GM23338 (cell line): Measurements from ENCODE around the gene STX8. TPM values are rescaled to one million over a fixed set of nuclear protein-coding genes. Genes with fewer than 3 reads are reported as not detected.

Experiments used
- ATAC-seq: fragments of 200-7000 bp; cut with Tn5 transposase; 3 replicates; pipeline ENCODE4 v1.9.1; 2020
- DNase-seq: peaks from one replicate; pipeline ENCODE4 v3.0.0-alpha.2; 2015; ENCODE audit warnings: low spot score
- H2AFZ ChIP-seq: fragments of 200-600 bp; sonication (generic); 2 replicates; pipeline ENCODE4 v1.8.0; 2016; ENCODE audit warnings: antibody characterized with exemption, mild to moderate bottlenecking, moderate library complexity
- H3F3A ChIP-seq: fragments of 200-600 bp; sonication (generic); replicated peaks from 2 replicates; pipeline ENCODE4 v1.8.0; 2017; ENCODE audit warnings: antibody characterized with exemption, mixed run types, low read depth
- H3K27ac ChIP-seq: fragments of 200-600 bp; sonication (generic); 2 replicates; pipeline ENCODE4 v1.6.1; 2016; ENCODE audit warnings: low read depth
- H3K27me3 ChIP-seq: fragments of 200-600 bp; sonication (generic); 2 replicates; pipeline ENCODE4 v1.8.0; 2016; ENCODE audit warnings: mild to moderate bottlenecking, mixed run types, moderate library complexity; ENCODE audit not compliant: insufficient read depth
- H3K36me3 ChIP-seq: fragments of 200-600 bp; sonication (generic); 2 replicates; pipeline ENCODE4 v1.8.0; 2016; ENCODE audit warnings: mild to moderate bottlenecking; ENCODE audit not compliant: insufficient read depth
- H3K4me1 ChIP-seq: fragments of 200-600 bp; sonication (generic); 2 replicates; pipeline ENCODE4 v1.8.0; 2016; ENCODE audit warnings: mild to moderate bottlenecking, moderate library complexity; ENCODE audit not compliant: insufficient read depth
- H3K4me2 ChIP-seq: fragments of 200-600 bp; sonication (generic); 2 replicates; pipeline ENCODE4 v1.7.1; 2017; ENCODE audit warnings: mixed run types
- H3K4me3 ChIP-seq: fragments of 200-600 bp; sonication (generic); 2 replicates; pipeline ENCODE4 v1.6.1; 2016; ENCODE audit warnings: mixed run types
- H3K79me2 ChIP-seq: fragments of 200-600 bp; sonication (generic); replicated peaks from 2 replicates; pipeline ENCODE4 v1.8.0; 2017; ENCODE audit warnings: mild to moderate bottlenecking; ENCODE audit not compliant: insufficient read depth
- H3K9me2 ChIP-seq: fragments of 200-600 bp; sonication (generic); 2 replicates; pipeline ENCODE4 v1.8.0; 2017; ENCODE audit not compliant: insufficient read depth
- H4K20me1 ChIP-seq: fragments of 200-600 bp; sonication (generic); replicated peaks from 2 replicates; pipeline ENCODE4 v1.8.0; 2017; ENCODE audit warnings: mild to moderate bottlenecking; ENCODE audit not compliant: insufficient read depth
- H3K27ac Mint-ChIP-seq: 2 replicates; pipeline ENCODE4 v1.8.0; 2020; ENCODE audit warnings: inconsistent platforms, mild to moderate bottlenecking, moderate library complexity, mixed read lengths
- H3K27me3 Mint-ChIP-seq: 3 replicates; pipeline ENCODE4 v1.8.0; 2022; ENCODE audit warnings: low read depth, mild to moderate bottlenecking, moderate library complexity, mixed read lengths, inconsistent platforms; ENCODE audit not compliant: insufficient read depth, poor library complexity
- H3K36me3 Mint-ChIP-seq: 3 replicates; pipeline ENCODE4 v1.8.0; 2021; ENCODE audit warnings: low read depth, mild to moderate bottlenecking, inconsistent platforms, moderate library complexity, mixed read lengths
- H3K4me1 Mint-ChIP-seq: 3 replicates; pipeline ENCODE4 v1.8.0; 2020; ENCODE audit warnings: mild to moderate bottlenecking, inconsistent platforms, mixed read lengths
- H3K4me3 Mint-ChIP-seq: 3 replicates; pipeline ENCODE4 v1.8.0; 2021; ENCODE audit warnings: moderate library complexity, mild to moderate bottlenecking, inconsistent platforms, mixed read lengths
- H3K9me3 Mint-ChIP-seq: 3 replicates; pipeline ENCODE4 v1.8.0; 2020; ENCODE audit warnings: moderate library complexity, mild to moderate bottlenecking, inconsistent platforms, mixed read lengths
- CREB1 ChIP-seq: fragments of 250-450 bp; sonication (Bioruptor Pico); IDR thresholded peaks from 2 replicates; pipeline ENCODE4 v1.5.0; 2020; ENCODE audit warnings: low read depth, mild to moderate bottlenecking, moderate library complexity
- EZH2 ChIP-seq: fragments of 200-600 bp; sonication (generic); IDR thresholded peaks from one replicate; pipeline ENCODE4 v1.8.0; 2017; ENCODE audit warnings: antibody characterized with exemption, mild to moderate bottlenecking, low read depth; ENCODE audit not compliant: unreplicated experiment
- EZH2phosphoT487 ChIP-seq: fragments of 200-600 bp; sonication (generic); IDR thresholded peaks from one replicate; pipeline ENCODE4 v1.8.1; 2018; ENCODE audit warnings: antibody characterized with exemption; ENCODE audit not compliant: unreplicated experiment
- JUNB ChIP-seq: IDR thresholded peaks from one replicate; pipeline ENCODE4 v1.6.1; 2016; ENCODE audit warnings: antibody characterized with exemption; ENCODE audit not compliant: unreplicated experiment
- NANOG ChIP-seq: IDR thresholded peaks from 2 replicates; pipeline ENCODE4 v1.6.1; 2016; ENCODE audit warnings: antibody characterized with exemption, borderline replicate concordance
- POLR2AphosphoS5 ChIP-seq: IDR thresholded peaks from 2 replicates; pipeline ENCODE4 v1.6.1; 2016; ENCODE audit warnings: antibody characterized with exemption, low read depth
- REST ChIP-seq: IDR thresholded peaks from one replicate; pipeline ENCODE4 v1.6.1; 2018; ENCODE audit warnings: antibody characterized with exemption; ENCODE audit not compliant: unreplicated experiment
- STAT1 ChIP-seq: IDR thresholded peaks from one replicate; pipeline ENCODE4 v1.6.1; 2016; ENCODE audit warnings: antibody characterized with exemption; ENCODE audit not compliant: unreplicated experiment
- ZNF114 ChIP-seq: fragments of 250-450 bp; sonication (Bioruptor Pico); IDR thresholded peaks from 2 replicates; pipeline ENCODE4 v1.5.0; 2020; ENCODE audit warnings: mild to moderate bottlenecking, moderate library complexity
- ZNF331 ChIP-seq: fragments of 250-450 bp; sonication (Bioruptor Pico); IDR thresholded peaks from 2 replicates; pipeline ENCODE4 v1.5.0; 2020; ENCODE audit warnings: low read depth, mild to moderate bottlenecking, moderate library complexity
- ZNF462 ChIP-seq: fragments of 250-450 bp; sonication (Bioruptor Pico); IDR thresholded peaks from 2 replicates; pipeline ENCODE4 v1.5.0; 2020; ENCODE audit warnings: mild to moderate bottlenecking, moderate library complexity
- polyA plus RNA-seq: library from polyadenylated mRNA; unstranded; fragments of >200 nt; fragmentation: Nextera tagmentation; extraction: Ambion mirVana; gene quantifications from 2 replicates; pipeline ENCODE4 v1.2.1, GENCODE V29; 2016
- total RNA-seq: library from RNA; depleted of rRNA; stranded (reverse); fragments of >200 nt; shearing (Covaris generic); gene quantifications from 2 replicates; pipeline ENCODE4 v1.2.3, GENCODE V29; 2014
- TF ChIP-seq, protein P1 (sequence below), 2 experiments: fragments of 200-600 bp in 1 of 2; sonication (generic) in 1 of 2; conservative IDR thresholded peaks; 2 replicates each; pipeline versions ENCODE4 v1.5.1 to v1.6.1; 2016 to 2017; ENCODE audit warnings: antibody characterized with exemption in 2 of 2, low read depth in 2 of 2, mild to moderate bottlenecking in 2 of 2, moderate library complexity in 1 of 2
- TF ChIP-seq, protein P2 (sequence below): IDR thresholded peaks from 2 replicates; pipeline ENCODE4 v1.6.1; 2016; ENCODE audit warnings: antibody characterized with exemption

Gene STX8
- total and polyA plus RNA-seq, 2 experiments from 2014 or later: 59.4 to 82.3 TPM

DNA sequence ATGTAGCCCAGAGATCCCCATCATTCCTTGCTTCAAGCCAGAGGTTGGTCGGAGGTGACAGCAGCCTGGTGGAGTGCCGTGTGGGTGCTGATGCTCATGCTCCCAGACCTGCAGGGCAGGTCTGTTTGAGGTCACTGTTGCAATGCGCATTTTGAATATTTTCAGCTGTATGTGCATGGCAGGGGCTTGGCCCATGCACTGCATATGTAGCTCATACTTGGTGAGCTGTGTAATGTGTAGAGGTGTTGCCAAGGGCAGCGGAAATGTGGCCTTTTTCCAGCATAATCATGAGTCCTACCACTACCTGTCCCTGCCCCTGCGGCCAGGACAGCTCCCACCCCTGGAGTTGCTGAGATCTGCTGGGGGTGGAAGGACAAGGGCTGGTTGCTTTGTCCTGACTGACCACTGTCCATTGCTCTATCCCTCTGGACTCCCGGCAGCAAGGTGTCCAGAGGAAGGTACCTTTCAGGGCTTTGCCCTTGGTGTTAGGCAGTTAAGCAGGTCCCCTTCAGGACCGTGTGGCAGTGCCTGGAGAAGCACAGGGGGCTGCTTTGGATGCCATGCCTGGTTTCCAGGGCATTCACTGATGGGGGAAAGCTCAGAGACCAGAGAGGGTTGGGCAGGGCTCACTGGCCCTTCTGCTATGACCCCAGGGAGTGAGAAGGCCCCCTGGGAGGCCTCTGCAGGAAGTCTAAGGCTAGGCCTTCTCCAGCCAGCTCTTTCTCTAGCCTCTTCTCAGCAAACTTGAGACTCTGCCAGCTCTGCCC lies 339.2 kb downstream of the STX8 start:
- H3K27me3 Mint-ChIP-seq: peaks cover 16% of the 10 kb centered on the region
- no peak for DNase-seq
- TF ChIP-seq, protein P1, sequence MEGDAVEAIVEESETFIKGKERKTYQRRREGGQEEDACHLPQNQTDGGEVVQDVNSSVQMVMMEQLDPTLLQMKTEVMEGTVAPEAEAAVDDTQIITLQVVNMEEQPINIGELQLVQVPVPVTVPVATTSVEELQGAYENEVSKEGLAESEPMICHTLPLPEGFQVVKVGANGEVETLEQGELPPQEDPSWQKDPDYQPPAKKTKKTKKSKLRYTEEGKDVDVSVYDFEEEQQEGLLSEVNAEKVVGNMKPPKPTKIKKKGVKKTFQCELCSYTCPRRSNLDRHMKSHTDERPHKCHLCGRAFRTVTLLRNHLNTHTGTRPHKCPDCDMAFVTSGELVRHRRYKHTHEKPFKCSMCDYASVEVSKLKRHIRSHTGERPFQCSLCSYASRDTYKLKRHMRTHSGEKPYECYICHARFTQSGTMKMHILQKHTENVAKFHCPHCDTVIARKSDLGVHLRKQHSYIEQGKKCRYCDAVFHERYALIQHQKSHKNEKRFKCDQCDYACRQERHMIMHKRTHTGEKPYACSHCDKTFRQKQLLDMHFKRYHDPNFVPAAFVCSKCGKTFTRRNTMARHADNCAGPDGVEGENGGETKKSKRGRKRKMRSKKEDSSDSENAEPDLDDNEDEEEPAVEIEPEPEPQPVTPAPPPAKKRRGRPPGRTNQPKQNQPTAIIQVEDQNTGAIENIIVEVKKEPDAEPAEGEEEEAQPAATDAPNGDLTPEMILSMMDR (conservative IDR thresholded peaks at IDR 0.05; ENCODE audit: low read depth in 2 of 2): no peak
- TF ChIP-seq POLR2AphosphoS5 (no peak), EZH2 (no peak), ZNF114 (CRISPR knock-in tag) (no peak), EZH2phosphoT487 (no peak), REST (no peak), JUNB (no peak), STAT1 (no peak), ZNF331 (no peak), CREB1 (CRISPR knock-in tag) (no peak), ZNF462 (CRISPR knock-in tag) (no peak), NANOG (no peak)
- TF ChIP-seq, protein P2, sequence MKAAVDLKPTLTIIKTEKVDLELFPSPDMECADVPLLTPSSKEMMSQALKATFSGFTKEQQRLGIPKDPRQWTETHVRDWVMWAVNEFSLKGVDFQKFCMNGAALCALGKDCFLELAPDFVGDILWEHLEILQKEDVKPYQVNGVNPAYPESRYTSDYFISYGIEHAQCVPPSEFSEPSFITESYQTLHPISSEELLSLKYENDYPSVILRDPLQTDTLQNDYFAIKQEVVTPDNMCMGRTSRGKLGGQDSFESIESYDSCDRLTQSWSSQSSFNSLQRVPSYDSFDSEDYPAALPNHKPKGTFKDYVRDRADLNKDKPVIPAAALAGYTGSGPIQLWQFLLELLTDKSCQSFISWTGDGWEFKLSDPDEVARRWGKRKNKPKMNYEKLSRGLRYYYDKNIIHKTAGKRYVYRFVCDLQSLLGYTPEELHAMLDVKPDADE: no peak
- H4K20me1 ChIP-seq: no peaks in the 10 kb centered on the region
- peaks cover 12% of the 10 kb centered on the region; the same call in 1 of the 2 replicates for H3K27me3 ChIP-seq
- no peak overlapping the region for H2AFZ ChIP-seq
- ATAC-seq: no peak
- no peaks in the 10 kb centered on the region for H3K9me2 ChIP-seq
- no peaks in the 10 kb centered on the region for H3F3A ChIP-seq
- H3K4me2 ChIP-seq: no peak overlapping the region
- no peak overlapping the region for H3K4me3 ChIP-seq
- H3K27ac ChIP-seq: no peak overlapping the region
- no peaks in the 10 kb centered on the region; the same call in 2 of the 3 replicates for H3K9me3 Mint-ChIP-seq
- no peaks in the 10 kb centered on the region; the same call in 2 of the 3 replicates for H3K36me3 Mint-ChIP-seq
- H3K79me2 ChIP-seq: no peaks in the 10 kb centered on the region
- H3K4me1 Mint-ChIP-seq: peaks cover 11% of the 10 kb centered on the region
- no peaks in the 10 kb centered on the region for H3K36me3 ChIP-seq
- H3K4me3 Mint-ChIP-seq: no peak overlapping the region
- H3K4me1 ChIP-seq: peaks cover 17% of the 10 kb centered on the region
- no peak overlapping the region for H3K27ac Mint-ChIP-seq
